ENCODE data around the gene ALG12. TPM values are rescaled to one million over a fixed set of nuclear protein-coding genes. Genes with fewer than 3 reads are reported as not detected.
"Not testable (repeated sequence)": the region's sequence is repeated elsewhere in the genome, so short reads cannot be mapped to it uniquely, and the experiment has no call there.

The ALG12 gene
- polyA plus RNA-seq, 4 donors, result 19.7 to 40.9 (median 28.1) TPM

- no peak for DNase-seq (ENCODE audit: low read depth in 4 of 4, low spot score in 3 of 4)
Observed at GRCh38 chr22:49947296-49947622, 29.0 kb upstream of the ALG12 start.

GRCh38 chr22:49946612-49947295, 28.5 kb upstream of the ALG12 start:
- DNase-seq (ENCODE audit: low read depth in 4 of 4, low spot score in 3 of 4), result no peak

DNA sequence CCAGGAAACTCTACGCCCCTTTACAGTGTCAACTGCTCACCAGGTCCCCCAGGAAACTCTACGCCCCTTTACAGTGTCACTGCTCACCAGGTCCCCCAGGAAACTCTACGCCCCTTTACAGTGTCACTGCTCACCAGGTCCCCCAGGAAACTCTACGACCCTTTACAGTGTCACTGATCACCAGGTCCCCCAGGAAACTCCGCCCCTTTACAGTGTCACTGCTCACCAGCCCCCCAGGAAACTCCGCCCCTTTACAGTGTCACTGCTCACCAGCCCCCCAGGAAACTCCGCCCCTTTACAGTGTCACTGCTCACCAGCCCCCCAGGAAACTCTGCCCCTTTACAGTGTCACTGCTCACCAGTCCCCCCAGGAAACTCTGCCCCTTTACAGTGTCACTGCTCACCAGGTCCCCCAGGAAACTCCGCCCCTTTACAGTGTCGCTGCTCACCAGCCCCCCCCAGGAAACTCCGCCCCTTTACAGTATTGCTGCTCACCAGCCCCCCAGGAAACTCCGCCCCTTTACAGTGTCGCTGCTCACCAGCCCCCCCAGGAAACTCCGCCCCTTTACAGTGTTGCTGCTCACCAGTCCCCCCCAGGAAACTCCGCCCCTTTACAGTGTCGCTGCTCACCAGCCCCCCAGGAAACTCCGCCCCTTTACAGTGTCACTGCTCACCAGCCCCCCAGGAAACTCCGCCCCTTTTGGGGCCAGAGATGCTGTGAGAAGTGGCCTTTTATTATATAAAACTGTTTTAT, 27.0 kb upstream of the ALG12 start:
- DNase-seq (ENCODE audit: low read depth in 4 of 4, low spot score in 3 of 4), result not testable (repeated sequence)

DNA sequence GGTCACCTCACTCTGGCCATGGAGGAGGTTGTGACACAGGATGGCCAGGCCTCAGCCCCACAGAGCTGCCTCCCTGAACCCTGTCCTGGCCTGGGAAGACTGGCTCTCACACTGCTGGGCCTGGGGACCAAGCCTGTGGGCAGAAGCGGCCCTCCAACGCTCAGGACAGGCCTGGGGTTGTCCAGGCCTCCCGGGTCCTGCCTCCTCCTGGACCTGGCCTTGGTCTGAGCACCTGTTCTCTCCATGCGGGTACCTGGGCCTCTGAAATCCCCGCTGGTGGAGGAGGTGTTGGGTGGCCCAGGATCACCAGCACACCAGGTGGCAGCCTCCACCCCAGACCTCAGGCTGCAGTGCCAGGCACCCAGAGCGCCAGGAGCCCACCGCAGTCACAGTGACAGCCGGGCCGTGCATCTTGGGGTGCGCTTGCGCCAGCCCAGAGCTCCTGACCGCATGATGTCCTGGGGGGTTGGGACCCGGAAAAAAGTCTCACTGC, 26.2 kb upstream of the ALG12 start:
- DNase-seq (ENCODE audit: low read depth in 4 of 4, low spot score in 3 of 4), result no peak

DNA sequence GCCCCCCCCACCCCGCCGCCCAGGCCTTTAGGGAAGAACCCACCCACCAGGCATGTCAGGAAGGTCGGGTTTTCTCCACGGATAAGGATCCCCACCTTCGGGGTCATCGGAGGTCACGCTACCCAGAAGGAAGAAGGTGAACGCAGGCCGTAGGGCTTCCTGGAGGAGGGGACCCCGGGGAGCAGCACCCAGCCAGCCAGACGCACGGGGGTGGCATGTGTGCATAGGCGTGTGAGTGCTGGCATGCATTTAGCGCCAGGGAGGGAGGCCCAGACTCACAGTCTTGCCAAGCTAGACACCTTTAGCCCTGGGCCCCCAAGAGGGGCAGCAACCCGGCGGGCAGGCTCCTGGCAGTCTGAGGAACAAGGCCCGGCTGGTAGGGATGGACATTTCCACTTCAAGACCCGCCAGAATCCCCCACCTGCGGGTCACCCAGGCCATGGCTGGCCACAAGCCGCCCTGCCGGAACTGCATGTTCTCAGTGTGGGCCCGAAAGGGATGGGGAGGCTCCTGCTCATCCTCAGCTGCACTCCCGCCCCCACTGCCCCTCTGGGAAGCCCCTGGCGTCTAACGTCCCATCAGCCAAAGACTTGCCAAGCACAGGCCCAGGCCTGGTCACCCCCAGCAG, 25.6 kb upstream of the ALG12 start:
- no peak for DNase-seq (ENCODE audit: low read depth in 4 of 4, low spot score in 3 of 4)

- DNase-seq (ENCODE audit: low read depth in 4 of 4, low spot score in 3 of 4), result no peak
Observed at GRCh38 chr22:49943405-49943765, 25.1 kb upstream of the ALG12 start.

DNA sequence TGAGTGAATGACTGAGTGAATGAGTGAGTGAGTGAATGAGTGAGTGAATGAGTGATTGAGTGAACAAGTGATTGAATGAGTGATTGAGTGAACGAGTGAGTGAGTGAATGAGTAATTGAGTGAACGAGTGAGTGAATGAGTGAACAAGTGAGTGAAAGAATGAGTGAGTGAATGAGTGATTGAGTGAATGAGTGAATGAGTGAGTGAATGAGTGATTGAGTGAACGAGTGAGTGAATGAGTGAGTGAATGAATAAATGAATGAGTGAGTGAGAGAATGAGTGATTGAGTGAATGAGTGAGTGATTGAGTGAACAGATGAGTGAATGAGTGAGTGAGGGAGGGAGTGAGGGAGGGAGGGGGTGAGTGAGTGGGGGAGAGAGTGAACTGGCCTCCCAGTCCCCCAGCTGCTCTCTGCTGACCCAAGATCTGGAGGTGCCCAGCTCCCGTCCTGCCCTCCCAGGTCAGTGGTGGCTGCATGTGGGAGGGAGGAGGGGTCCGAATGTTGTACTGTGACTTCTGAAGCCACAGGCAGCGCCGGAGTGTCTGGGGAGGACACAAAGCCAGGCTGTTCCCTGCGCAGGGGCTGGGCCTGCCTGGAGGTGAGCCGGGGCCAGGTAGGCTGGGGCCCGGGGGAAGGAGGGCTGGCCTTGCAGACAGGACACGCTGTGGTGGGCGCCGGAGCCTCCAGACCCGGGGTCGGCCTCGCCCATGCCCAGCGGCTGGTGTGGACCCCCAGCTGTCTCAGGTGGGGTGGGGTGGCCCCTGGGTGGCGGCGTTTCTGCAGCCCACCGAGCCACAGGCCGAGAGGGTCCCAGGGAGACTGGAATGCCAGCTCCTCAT, 24.5 kb upstream of the ALG12 start:
- no peak for DNase-seq (ENCODE audit: low read depth in 4 of 4, low spot score in 3 of 4)

DNA sequence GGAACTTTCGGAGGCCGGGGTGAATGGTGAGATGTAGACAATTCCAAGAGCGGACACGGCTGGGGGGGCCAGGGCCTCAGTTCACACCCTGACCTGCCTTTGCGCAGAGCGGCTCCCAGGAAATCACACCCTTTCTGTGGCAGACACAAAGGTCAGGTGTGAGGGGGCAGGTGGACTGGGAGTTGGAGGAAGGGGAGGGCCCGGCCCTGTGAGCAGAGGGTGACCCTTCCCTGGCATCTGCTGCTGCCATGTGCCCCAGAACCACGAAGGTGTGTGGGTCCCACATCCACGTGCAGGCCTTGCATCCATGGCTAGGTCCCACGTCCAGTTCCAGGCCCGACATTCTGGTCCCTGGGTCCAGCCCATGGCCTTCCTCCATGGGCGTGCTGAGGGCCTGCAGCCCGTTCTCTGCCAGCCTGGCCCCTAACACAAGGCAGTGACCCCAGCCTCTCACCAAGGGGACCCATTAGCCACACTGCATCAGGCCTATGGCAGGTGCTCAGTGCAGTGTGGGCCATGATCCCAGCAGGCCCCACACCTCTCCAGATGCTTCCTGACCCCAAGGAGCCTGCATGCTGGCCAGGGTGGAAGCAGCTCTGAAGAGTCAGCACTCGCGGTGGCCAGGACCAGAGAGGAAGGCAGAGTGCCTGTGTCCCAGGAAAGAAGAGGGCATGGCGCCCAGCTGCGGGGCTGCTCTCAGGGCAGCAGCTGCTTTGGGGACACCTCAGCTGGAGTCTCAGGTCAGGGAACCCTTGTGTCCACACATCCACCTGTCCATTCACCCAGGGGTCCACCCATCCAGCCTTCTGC, 23.5 kb upstream of the ALG12 start:
- DNase-seq (ENCODE audit: low read depth in 4 of 4, low spot score in 3 of 4), result no peak

DNA sequence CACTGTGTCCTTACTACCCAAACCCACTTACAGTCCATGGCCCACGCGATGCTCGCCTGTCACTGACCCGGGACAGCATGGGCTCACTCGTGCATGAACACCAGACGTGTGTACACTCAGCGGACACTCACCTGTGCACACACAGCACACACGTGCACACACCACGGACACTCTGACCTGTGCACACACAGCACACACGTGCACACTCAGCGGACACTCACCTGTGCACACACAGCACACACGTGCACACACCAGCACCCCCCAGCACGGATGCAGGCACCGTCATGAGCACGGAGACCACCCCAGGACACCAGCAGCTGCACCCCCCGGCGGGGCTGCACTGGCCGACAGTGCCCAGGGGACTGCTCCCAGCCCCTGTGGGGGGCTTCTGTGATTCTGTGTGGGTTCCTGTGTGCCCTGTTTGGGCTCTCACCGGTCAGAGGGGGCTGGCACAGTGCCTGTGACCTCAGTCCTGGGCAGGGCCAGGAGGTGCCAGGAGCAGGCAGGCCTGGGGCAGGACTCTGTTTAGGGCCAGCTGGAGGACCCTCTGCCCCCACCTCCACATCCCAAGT, 20.4 kb upstream of the ALG12 start:
- DNase-seq (ENCODE audit: low read depth in 4 of 4, low spot score in 3 of 4), result no peak

GRCh38 chr22:49937758-49938564, 19.7 kb upstream of the ALG12 start:
- DNase-seq (ENCODE audit: low read depth in 4 of 4, low spot score in 3 of 4), result no peak

DNA sequence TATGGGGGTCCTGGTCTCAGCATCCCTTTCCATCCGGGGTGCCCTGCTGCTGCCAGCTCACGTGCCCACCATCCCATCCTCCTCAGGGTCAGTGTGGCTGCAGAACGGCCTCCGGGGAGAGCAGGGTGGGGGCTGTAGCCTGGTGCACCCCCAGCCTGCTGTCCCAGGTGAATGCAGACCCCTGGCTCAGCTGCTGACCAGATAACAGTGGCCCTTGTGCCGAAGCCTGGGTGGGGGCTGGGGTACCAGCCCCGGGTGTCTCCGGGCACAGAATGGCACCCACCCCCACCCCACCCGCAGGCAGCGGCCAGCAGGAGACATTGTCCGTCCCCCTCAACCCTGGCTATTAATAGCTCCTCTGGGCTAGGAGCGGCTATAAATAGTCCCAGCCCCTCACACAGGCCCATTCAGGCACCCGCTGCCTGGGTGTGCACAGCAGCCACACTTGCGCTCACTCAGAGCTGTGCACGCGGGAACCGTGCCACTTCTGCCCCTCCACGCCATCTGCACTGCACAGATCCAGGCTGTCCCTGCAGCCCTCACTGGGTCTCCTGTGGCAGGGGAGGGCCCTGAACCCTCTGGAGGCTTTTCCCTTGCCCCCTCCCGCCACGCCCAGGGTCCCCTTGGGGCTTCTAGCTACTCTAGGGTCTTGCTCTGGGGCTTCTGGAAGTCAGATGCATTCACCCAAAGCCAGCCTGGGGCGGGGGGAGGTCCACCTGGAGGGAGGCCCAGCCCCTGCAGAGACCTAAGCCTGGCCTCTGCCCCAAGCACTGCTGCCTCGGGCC, 18.9 kb upstream of the ALG12 start:
- no peak for DNase-seq (ENCODE audit: low read depth in 4 of 4, low spot score in 3 of 4)

- DNase-seq (ENCODE audit: low read depth in 4 of 4, low spot score in 3 of 4), result no peak
Observed at GRCh38 chr22:49936018-49936972, 18.1 kb upstream of the ALG12 start.

DNA sequence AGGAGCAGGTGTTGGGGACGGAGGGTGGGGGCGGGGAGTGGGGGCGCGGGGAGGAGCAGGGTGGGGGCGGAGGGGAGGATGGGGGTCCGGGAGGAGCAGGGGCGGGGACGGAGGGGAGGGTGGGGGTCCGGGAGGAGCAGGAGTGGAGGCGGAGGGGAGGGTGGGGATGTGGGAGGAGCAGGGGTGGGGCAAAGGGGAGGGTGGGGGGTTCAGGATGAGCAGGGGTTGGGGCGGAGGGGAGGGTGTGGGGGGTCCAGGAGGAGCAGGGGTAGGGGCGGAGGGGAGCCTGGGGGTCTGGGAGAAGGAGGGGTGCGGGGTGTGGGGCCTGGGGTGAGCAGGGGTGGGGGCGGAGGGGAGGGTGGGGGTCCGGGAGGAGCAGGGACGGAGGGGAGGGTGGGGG, 17.3 kb upstream of the ALG12 start:
- DNase-seq (ENCODE audit: low read depth in 4 of 4, low spot score in 3 of 4), result no peak

GRCh38 chr22:49934891-49935557, 16.8 kb upstream of the ALG12 start:
- DNase-seq (ENCODE audit: low read depth in 4 of 4, low spot score in 3 of 4), result no peak

- no peak for DNase-seq (ENCODE audit: low read depth in 4 of 4, low spot score in 3 of 4)
Observed at GRCh38 chr22:49934160-49934890, 16.1 kb upstream of the ALG12 start.
